Gastrocnemius medialis (tissue), 4 donors: ENCODE results near the gene SIRPA.

ENCODE experiments used
- POLR2A ChIP-seq, 2 donors: fragments of 450-650 bp; IDR thresholded peaks; one replicate each; pipeline ENCODE4 v1.6.1; 2017; ENCODE audit warnings: antibody characterized with exemption in 2 of 2, mild to moderate bottlenecking in 2 of 2, moderate library complexity in 2 of 2
- TF ChIP-seq, protein P1 (sequence below), 5 experiments: fragments of 450-650 bp in 3 of 5; fragments of 200-600 bp in 2 of 5; sonication (generic) in 2 of 5; IDR thresholded peaks in 4 of 5; conservative IDR thresholded peaks in 1 of 5; 1 replicate in 4 of 5; 2 replicates in 1 of 5; pipeline ENCODE4 v1.5.1; 2016 to 2019; ENCODE audit warnings: antibody characterized with exemption in 5 of 5, mild to moderate bottlenecking in 3 of 5, moderate library complexity in 3 of 5

DNA sequence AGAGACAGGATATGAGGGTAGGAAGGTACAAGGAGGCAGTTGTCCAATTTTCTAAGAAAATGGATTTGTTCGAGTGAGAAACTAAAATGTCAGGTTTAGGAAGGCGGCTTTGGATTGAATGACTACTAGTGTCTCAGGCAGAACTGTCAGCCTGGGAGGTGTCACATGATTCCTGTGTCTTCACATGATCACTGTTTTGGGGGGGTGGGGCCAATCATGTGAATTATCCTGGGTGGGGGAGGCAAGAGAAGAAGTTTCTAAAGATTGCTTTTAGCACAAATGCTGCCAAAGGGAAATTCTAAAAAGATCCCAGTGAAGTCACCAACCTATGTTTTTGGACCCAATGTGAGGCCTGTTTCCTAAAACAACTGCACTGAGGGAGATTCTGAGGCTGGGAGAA lies 2.3 kb downstream of the SIRPA start:
- TF ChIP-seq POLR2A (IDR thresholded peaks at IDR 0.05): no peak
- TF ChIP-seq, protein P1, sequence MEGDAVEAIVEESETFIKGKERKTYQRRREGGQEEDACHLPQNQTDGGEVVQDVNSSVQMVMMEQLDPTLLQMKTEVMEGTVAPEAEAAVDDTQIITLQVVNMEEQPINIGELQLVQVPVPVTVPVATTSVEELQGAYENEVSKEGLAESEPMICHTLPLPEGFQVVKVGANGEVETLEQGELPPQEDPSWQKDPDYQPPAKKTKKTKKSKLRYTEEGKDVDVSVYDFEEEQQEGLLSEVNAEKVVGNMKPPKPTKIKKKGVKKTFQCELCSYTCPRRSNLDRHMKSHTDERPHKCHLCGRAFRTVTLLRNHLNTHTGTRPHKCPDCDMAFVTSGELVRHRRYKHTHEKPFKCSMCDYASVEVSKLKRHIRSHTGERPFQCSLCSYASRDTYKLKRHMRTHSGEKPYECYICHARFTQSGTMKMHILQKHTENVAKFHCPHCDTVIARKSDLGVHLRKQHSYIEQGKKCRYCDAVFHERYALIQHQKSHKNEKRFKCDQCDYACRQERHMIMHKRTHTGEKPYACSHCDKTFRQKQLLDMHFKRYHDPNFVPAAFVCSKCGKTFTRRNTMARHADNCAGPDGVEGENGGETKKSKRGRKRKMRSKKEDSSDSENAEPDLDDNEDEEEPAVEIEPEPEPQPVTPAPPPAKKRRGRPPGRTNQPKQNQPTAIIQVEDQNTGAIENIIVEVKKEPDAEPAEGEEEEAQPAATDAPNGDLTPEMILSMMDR (IDR thresholded peaks at IDR 0.05 in 4 of 5, conservative IDR thresholded peaks at IDR 0.05 in 1 of 5): no peak
